HG03025 (cell line): Measurements from ENCODE around the gene PERCC1.

Experiments
- ATAC-seq: cut with Tn5 transposase; IDR thresholded peaks from one replicate; pipeline ENCODE4 v1.9.1; 2021; ENCODE audit warnings: mild to moderate bottlenecking, moderate library complexity; ENCODE audit not compliant: unreplicated experiment, low FRiP score

The PERCC1 gene

DNA sequence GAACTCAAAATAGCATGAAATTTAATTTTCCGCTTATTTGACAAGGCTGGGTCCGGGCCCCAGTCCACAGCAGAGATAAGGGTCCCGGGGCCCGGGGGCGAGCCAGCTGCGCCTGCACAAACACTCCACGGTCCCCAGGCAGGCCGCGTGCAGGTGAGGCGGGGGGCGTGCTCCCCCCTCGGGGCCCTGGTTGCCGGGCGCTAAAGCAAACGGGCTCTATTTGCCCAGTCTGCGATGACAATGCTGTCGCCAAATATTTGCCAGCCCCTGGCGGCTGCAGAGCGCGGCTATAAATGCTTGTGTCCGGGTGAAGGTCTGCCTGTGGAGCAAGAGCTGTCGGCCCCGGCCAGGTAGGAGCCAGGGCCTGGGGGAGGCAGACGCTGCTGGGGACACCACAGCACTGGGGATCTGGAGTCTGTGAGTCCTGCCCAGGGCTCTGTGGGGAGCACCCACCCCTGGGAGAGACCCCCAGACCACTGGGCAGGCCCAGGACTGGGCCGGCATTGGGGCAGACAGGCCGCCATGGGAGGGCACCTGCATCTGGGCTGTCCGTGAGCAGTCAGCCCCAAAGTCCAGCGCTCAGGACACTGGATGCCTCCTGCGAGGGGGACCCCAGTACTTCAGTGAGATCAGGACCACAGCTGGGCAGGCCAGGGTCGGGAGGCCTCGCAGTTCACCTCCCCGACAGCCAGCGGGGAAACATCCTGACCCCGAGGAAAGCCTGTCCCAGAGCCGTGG lies at the start of gene PERCC1:
Gene PERCC1 (plus strand): TSS at position 320 of the 738 bp plus-strand sequence. CDS start 1,516 bp downstream, outside the sequence.
- ATAC-seq, result no peak

- ATAC-seq, result no peak
These were observed 49.1 kb upstream of the PERCC1 start for GRCh38 chr16:1381612-1382406.

- ATAC-seq, result no peak
These were observed 47.3 kb upstream of the PERCC1 start for GRCh38 chr16:1383556-1383955.

GRCh38 chr16:1385232-1385631 lies 45.6 kb upstream of the PERCC1 start:
- no peak for ATAC-seq

GRCh38 chr16:1387331-1387730 lies 43.5 kb upstream of the PERCC1 start:
- ATAC-seq, result no peak

- ATAC-seq, result no peak
These were observed 41.1 kb upstream of the PERCC1 start for GRCh38 chr16:1389762-1390161.

DNA sequence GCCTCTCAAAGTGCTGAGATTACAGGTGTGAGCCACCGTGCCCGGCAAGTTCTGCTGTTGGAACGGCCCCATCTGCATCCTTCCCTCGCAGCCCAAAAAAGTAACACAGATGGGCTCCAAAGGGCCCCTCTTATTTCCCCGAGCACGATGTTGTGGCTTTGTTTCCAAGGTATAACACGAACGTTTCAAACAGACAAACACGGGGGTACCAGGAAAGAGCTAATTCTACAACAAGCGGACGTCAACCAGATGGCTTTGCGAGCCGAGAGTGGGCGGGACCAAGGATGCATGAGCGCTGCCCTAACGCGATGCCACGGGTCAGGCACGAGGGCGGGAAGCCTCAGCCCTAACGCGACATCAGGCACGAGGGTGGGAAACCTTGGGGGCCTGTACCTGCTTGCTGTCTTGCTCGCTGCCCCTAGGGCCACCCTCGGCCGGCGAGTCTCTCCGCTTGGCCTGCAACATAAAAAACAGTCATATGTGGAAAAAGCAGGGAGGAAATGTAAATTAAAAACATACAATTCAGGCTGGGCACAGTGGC lies 40.6 kb upstream of the PERCC1 start:
- ATAC-seq, result no peak

DNA sequence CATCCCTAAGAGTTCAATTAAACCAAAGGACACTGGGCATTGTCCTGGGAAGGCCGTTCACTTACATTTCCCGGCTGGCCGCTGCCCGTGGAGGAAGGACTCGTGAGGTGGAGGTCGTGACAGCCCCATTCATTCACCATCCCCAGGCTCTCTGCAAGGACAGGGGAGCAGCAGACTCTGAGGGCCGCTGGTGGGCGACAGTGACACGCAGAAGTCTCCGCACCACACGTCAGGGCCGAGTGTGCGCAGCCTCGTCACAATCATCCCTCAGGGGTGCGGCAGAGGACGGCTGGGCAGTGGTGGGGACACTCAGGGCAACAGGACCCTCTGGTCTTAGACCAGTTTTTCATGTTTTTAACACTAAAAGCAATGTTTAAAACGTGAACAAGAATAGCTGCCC lies 38.1 kb upstream of the PERCC1 start:
- no peak for ATAC-seq

DNA sequence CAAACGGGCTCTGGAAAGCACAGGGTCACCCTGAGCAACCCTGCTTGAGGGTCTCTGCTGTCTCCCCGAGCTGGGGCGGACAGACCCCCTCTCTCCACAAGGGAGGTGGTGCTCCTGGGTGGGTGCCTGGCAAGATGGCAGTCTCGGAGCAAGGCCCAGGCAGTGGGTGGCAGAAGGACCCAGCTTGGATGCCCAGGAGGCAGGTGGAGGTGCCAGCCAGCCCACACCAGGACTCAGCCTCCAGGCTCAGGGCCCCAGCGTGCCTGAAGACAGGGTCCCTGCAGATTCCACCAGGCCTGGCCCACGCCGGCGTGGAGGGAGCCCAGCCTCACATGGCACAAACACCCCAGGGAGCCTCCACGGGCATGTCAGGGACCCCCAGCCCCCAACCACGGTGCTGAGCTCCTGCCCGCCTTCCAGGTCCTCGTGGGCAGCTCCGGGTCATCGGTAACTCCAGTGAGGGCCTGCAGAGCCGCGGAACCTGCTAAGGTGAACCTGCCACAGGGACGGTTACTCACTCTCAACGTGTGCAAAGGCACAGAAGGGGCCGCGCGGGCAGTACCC lies 37.2 kb upstream of the PERCC1 start:
- ATAC-seq, result no peak

- no peak for ATAC-seq
These were observed 36.4 kb upstream of the PERCC1 start for GRCh38 chr16:1394367-1394951.

DNA sequence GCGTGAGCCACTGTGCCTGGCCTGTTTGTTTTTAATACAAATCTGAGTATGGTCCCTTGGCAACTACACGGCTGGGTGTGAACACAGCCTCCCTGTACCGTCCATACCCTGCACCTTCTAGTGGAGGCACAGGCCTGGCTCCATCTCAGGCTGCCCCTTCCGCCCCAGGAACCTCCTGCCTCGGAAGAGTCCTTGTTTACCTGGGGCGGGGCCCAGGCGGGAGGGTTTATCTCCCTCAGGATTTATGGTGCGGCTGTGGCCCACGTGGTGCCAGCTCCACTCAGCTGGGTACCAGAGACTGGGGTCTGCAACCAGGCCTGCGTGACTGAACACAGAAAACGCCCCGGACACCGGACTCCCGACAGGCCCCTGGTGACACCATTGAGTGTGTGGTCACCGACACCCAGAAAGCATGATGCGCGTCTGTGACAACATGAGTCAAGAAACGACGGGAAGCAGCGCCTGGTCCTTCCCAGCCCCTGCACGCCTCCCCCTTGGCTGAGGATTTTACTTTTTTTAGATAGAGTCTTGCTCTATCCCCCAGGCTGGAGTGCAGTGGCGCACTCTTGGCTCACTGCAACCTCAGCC lies 35.3 kb upstream of the PERCC1 start:
- ATAC-seq, result no peak

GRCh38 chr16:1397779-1398178 lies 33.1 kb upstream of the PERCC1 start:
- no peak for ATAC-seq

DNA sequence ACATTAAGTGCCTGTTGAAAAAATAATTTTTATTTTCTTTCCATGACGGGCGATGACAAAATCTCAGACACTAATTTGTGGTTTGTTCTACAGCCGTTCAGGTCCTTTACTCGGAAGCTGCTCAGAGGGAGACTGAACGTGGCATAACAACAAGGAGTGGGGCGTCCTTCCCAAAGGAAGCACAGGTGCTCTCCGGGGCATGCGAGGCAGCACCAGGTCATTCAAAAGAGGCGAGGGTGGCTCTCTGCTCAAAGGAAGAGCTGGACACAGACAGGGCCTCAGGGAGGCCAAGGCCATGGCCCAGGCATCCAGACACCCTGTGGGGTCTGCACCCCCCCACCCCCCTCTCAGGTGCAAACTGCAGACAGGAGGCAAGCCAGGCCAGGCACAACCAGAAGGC lies 32.5 kb upstream of the PERCC1 start:
- ATAC-seq, result no peak

- ATAC-seq, result no peak
These were observed 31.9 kb upstream of the PERCC1 start for GRCh38 chr16:1398826-1399581.

DNA sequence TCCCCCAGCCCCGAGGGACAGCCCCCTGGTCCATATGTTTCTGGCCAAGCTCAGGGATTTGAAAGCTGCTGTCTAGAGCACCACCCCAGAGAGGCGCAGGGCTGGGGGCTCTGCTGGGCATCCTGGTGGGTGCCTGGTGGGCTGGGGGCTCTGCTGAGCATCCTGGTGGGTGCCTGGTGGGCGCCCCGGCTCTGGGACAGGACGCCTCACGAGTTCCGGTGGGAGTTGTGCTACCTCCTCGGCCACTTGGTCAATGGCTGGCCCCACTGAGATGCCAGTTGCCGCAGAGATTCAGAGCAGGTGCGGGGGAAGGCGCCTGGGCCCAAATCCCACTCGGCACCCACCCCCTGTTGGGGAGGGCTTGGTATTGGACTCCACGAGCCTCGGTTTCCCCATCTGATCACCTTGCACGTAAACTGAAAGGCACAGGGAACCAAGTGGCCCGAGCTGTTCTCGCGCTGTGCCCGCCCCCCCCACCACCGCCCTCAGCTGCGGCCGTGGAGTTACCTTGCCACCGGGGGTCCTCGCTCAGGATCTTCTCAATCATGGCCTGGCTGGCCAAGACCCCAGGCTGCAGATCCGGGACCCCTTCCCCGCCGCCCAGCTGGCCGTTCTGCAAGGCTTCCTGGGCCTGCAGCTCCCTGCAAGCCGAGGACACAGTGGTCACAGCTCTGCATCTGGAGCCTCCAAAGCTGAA lies 29.7 kb upstream of the PERCC1 start:
- ATAC-seq, result no peak

GRCh38 chr16:1401758-1402154 lies 29.1 kb upstream of the PERCC1 start:
- no peak for ATAC-seq

GRCh38 chr16:1403036-1403435 lies 27.8 kb upstream of the PERCC1 start:
- ATAC-seq, result no peak

DNA sequence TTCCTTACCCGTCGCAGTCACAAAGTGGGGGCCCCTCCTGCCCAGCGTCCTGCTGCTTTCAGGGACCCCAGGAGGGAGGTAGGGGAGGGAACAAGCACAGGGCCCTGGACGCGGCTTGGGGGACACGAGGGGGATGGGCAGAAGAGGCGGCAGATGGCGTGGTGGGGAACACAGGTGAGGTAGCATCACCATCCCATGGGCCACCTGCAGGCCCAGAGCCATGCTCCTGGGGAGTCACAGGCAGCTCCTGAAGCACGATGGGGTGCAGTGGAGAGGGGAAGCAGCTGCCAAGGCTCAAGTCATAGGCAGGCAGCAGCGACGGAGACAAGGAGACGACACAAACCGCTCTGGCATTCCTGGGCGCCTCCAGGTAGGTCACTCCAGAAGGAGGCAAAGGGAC lies 27.1 kb upstream of the PERCC1 start:
- ATAC-seq, result no peak

GRCh38 chr16:1407753-1408152 lies 23.1 kb upstream of the PERCC1 start:
- no peak for ATAC-seq
